Lower leg skin (tissue), 3 donors: ENCODE results near the gene MAGOH.

Experiments
- CTCF ChIP-seq, 3 donors: fragments of 450-650 bp; IDR thresholded peaks; one replicate each; pipeline ENCODE4 v1.5.1; 2016; ENCODE audit warnings: antibody characterized with exemption in 3 of 3, mild to moderate bottlenecking in 3 of 3, moderate library complexity in 2 of 3
- POLR2A ChIP-seq, 2 donors: fragments of 450-650 bp; IDR thresholded peaks; one replicate each; pipeline ENCODE4 v1.6.1; 2016 to 2017; ENCODE audit warnings: antibody characterized with exemption in 2 of 2, mild to moderate bottlenecking in 1 of 2, moderate library complexity in 1 of 2

GRCh38 chr1:53260631-53261247 lies 22.4 kb upstream of the MAGOH start:
- TF ChIP-seq CTCF (IDR thresholded peaks at IDR 0.05), result no peak
- no peak for TF ChIP-seq POLR2A (IDR thresholded peaks at IDR 0.05)
